Measurements from ENCODE around the gene SREBF2.

- TF ChIP-seq EZH2 (IDR thresholded peaks at IDR 0.05; ENCODE audit: insufficient read depth, poor library complexity, severe bottlenecking) = no peak
- no peak for TF ChIP-seq EZH2phosphoT487 (IDR thresholded peaks at IDR 0.05; ENCODE audit: insufficient read depth, low read depth)
These were observed 582 bp downstream of the SREBF2 start for GRCh38 chr22:41833369-41834004.

Data from GM23248 (cell line).